PC-3 (cell line): Measurements from ENCODE around the gene CHAF1A. TPM values are rescaled to one million over a fixed set of nuclear protein-coding genes. Genes with fewer than 3 reads are reported as not detected.

Source experiments
- ATAC-seq: fragments of 200-7000 bp; cut with Tn5 transposase; 2 replicates; pipeline ENCODE4 v1.9.1; 2020; ENCODE audit warnings: mild to moderate bottlenecking, moderate library complexity
- BruUV-seq: library from RNA; stranded (reverse); fragments of 400-500 nt; replicated peaks from 2 replicates; lab custom pipeline; 2021; lab: Mats Ljungman, UMichigan
- CTCF ChIA-PET: fragments of 300-600 bp; sonication (Branson Sonifier 250); formaldehyde crosslinking; loops from one replicate; lab custom pipeline; 2022; ENCODE audit warnings: antibody characterized with exemption; lab: Charles Lee
- POLR2A ChIA-PET: fragments of 300-600 bp; sonication (Branson Sonifier 250); formaldehyde crosslinking; loops from one replicate; lab custom pipeline; 2022; ENCODE audit warnings: antibody characterized with exemption; ENCODE audit not compliant: unreplicated experiment; lab: Charles Lee
- DNase-seq: peaks from one replicate; pipeline ENCODE4 v3.0.0-alpha.2; 2015
- H2AFZ ChIP-seq: fragments of 300-600 bp; sonication (generic); 2 replicates; pipeline ENCODE4 v1.6.0; 2016; ENCODE audit warnings: antibody characterized with exemption, low read length
- H3F3A ChIP-seq: fragments of 300-600 bp; sonication (generic); one replicate; pipeline ENCODE4 v1.6.0; 2017; ENCODE audit warnings: antibody characterized with exemption, low read length, control low read depth, mild to moderate bottlenecking; ENCODE audit not compliant: unreplicated experiment
- H3K27ac ChIP-seq: fragments of 300-600 bp; sonication (generic); 2 replicates; pipeline ENCODE4 v1.5.1; 2016; ENCODE audit warnings: mild to moderate bottlenecking, low read length
- H3K27me3 ChIP-seq: fragments of 300-600 bp; sonication (generic); 2 replicates; pipeline ENCODE4 v1.6.1; 2016; ENCODE audit warnings: low read length, mixed read lengths
- H3K36me3 ChIP-seq: fragments of 300-600 bp; sonication (generic); 2 replicates; pipeline ENCODE4 v1.6.1; 2016; ENCODE audit warnings: low read depth, mixed run types, low read length, mixed read lengths
- H3K4me1 ChIP-seq: fragments of 300-600 bp; sonication (generic); 2 replicates; pipeline ENCODE4 v1.5.1; 2016; ENCODE audit warnings: low read length; ENCODE audit not compliant: insufficient read depth
- H3K4me2 ChIP-seq: fragments of 300-600 bp; sonication (generic); 2 replicates; pipeline ENCODE4 v1.6.0; 2016; ENCODE audit warnings: low read length
- H3K4me3 ChIP-seq: fragments of 300-600 bp; sonication (generic); 2 replicates; pipeline ENCODE4 v1.5.1; 2016; ENCODE audit warnings: mild to moderate bottlenecking, low read length, mixed read lengths
- H3K79me2 ChIP-seq: fragments of 300-600 bp; sonication (generic); 2 replicates; pipeline ENCODE4 v1.6.1; 2017; ENCODE audit warnings: low read length, mixed read lengths
- H3K9ac ChIP-seq: fragments of 300-600 bp; sonication (generic); 2 replicates; pipeline ENCODE4 v1.6.0; 2016; ENCODE audit warnings: mild to moderate bottlenecking, low read length
- H3K9me2 ChIP-seq: fragments of 300-600 bp; sonication (generic); replicated peaks from 2 replicates; pipeline ENCODE4 v1.6.1; 2016; ENCODE audit warnings: mixed run types, low read length, mixed read lengths
- H3K9me3 ChIP-seq: fragments of 300-600 bp; sonication (generic); 2 replicates; pipeline ENCODE4 v1.6.1; 2016; ENCODE audit warnings: low read length, mixed read lengths
- H4K20me1 ChIP-seq: fragments of 300-600 bp; sonication (generic); 2 replicates; pipeline ENCODE4 v1.6.1; 2016; ENCODE audit warnings: low read length, mixed read lengths
- EZH2 ChIP-seq: fragments of 300-600 bp; sonication (generic); IDR thresholded peaks from one replicate; pipeline ENCODE4 v1.6.1; 2017; ENCODE audit warnings: antibody characterized with exemption, mild to moderate bottlenecking, low read length; ENCODE audit not compliant: unreplicated experiment
- EZH2phosphoT487 ChIP-seq: fragments of 300-600 bp; sonication (generic); IDR thresholded peaks from 2 replicates; pipeline ENCODE4 v1.6.1; 2018; ENCODE audit warnings: mild to moderate bottlenecking, antibody characterized with exemption, low read length, borderline replicate concordance
- intact Hi-C: fragments of 100-400 bp; cut with micrococcal nuclease; formaldehyde crosslinking; loops from 2 replicates; pipeline ENCODE4 v1.9.0; 2023
- total RNA-seq: library from RNA; depleted of rRNA; stranded (reverse); fragments of >200 nt; gene quantifications from 2 replicates; pipeline ENCODE4 v1.2.3, GENCODE V29; 2014
- TF ChIP-seq, protein P1 (sequence below): fragments of 300-600 bp; sonication (generic); conservative IDR thresholded peaks from 2 replicates; pipeline ENCODE4 v1.5.1; 2017; ENCODE audit warnings: antibody characterized with exemption, low read depth, mild to moderate bottlenecking, low read length

CHAF1A gene
- total RNA-seq, 1 experiment from 2014 or later, result 48.9 TPM

DNA sequence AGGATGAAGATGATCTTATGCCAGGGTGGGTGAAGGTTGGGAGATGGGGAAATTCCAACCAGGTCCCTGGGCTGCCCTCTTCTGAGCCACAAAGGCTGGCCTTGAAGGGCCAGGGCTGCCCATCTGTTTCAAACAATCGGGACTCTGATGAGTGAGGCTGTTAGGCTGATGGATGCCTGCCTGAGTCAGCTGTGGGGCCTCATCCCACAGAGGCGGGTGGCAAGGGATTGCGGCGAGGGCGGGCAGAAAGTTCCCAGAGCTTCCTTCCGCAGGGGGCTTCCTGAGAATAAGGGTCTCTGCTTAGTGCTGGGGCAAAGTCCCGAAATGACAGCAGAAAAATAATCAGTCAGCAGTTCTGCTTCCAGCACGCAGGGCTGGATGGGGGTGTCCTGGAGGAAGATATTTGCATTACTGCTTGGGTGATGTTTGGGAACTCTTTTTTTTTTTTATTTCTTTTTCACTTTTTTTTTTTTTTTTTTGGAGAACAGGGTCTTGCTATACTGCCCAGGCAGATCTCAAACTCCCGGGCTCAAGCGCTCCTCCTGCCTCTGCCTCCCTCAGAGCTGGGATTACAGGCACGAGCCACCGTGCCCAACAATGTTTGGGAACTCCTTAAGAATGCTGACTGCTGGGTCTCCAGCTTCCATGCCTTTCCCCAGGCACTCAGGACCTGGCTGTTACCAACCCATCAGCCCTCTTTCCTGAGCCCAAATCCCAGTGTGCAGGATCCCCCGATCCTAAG, 16.2 kb upstream of the CHAF1A start:
- Histone ChIP-seq H3K79me2 (peaks cover 81% of the 10 kb centered on the region), H3K9me2 (no peaks in the 10 kb centered on the region), H3K36me3 (no peaks in the 10 kb centered on the region), H3K27me3 (no peaks in the 10 kb centered on the region), H3K4me1 (peaks cover 16% of the 10 kb centered on the region), H4K20me1 (peaks cover 6% of the 10 kb centered on the region; the same call in 1 of the 2 replicates), H3K27ac (no peak overlapping the region), H3K9ac (no peak overlapping the region), H2AFZ (no peak overlapping the region), H3F3A (no peaks in the 10 kb centered on the region), H3K9me3 (no peaks in the 10 kb centered on the region), H3K4me2 (no peak overlapping the region), H3K4me3 (no peak overlapping the region)
- no TSS peak for BruUV-seq
- ATAC-seq (no peak), DNase-seq (no peak)
- ChIA-PET CTCF (no interaction called here), POLR2A (no interaction called here)
- TF ChIP-seq EZH2 (no peak), EZH2phosphoT487 (no peak)
- TF ChIP-seq, protein P1, sequence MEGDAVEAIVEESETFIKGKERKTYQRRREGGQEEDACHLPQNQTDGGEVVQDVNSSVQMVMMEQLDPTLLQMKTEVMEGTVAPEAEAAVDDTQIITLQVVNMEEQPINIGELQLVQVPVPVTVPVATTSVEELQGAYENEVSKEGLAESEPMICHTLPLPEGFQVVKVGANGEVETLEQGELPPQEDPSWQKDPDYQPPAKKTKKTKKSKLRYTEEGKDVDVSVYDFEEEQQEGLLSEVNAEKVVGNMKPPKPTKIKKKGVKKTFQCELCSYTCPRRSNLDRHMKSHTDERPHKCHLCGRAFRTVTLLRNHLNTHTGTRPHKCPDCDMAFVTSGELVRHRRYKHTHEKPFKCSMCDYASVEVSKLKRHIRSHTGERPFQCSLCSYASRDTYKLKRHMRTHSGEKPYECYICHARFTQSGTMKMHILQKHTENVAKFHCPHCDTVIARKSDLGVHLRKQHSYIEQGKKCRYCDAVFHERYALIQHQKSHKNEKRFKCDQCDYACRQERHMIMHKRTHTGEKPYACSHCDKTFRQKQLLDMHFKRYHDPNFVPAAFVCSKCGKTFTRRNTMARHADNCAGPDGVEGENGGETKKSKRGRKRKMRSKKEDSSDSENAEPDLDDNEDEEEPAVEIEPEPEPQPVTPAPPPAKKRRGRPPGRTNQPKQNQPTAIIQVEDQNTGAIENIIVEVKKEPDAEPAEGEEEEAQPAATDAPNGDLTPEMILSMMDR, result no peak
- intact Hi-C loops, result no loop called here

- intact Hi-C loops, result no loop called here
- Histone ChIP-seq H3K36me3 (no peaks in the 10 kb centered on the region), H3K9me3 (no peaks in the 10 kb centered on the region), H3F3A (no peaks in the 10 kb centered on the region), H3K27me3 (no peaks in the 10 kb centered on the region), H3K9me2 (no peaks in the 10 kb centered on the region), H3K4me1 (peaks cover 16% of the 10 kb centered on the region), H3K4me3 (no peak overlapping the region), H4K20me1 (peaks cover 6% of the 10 kb centered on the region; the same call in 1 of the 2 replicates), H3K9ac (no peak overlapping the region), H2AFZ (no peak overlapping the region), H3K27ac (peak overlapping the region; percentile 18; the same call in 1 of the 2 replicates), H3K4me2 (0 out of 2 replicates have a peak overlapping the region, but pooled peaks have one; percentile 28), H3K79me2 (peaks cover 95% of the 10 kb centered on the region)
- ATAC-seq (peak; percentile 66), DNase-seq (peak; percentile 52)
- no TSS peak for BruUV-seq
- POLR2A ChIA-PET, result no interaction called here
- CTCF ChIA-PET, result interaction anchor here (0.6 kb wide), 1 partner anchor 248 kb away, joined by 5 read pairs; no protein-coding TSS in a partner anchor
- TF ChIP-seq EZH2phosphoT487 (no peak), EZH2 (no peak)
- TF ChIP-seq, protein P1, result no peak
These were observed 13.9 kb upstream of the CHAF1A start for GRCh38 chr19:4388337-4389063.
